Endometrial microvascular endothelial cells (primary cell): ENCODE measurements around the gene ACOX3. TPM values are rescaled to one million over a fixed set of nuclear protein-coding genes. Genes with fewer than 3 reads are reported as not detected.
"Not testable (repeated sequence)": the region's sequence is repeated elsewhere in the genome, so short reads cannot be mapped to it uniquely, and the experiment has no call there.

ENCODE experiments used
- in situ Hi-C: cut with HindIII; loops from 2 replicates; pipeline ENCODE4 v1.10.0; 2017; ENCODE audit warnings: low sequenced_read_pairs, low pct_unique_long_range_greater_than_20kb; ENCODE audit errors: inconsistent ontology term
- total RNA-seq: library from RNA; depleted of rRNA; stranded (reverse); fragments of >200 nt; gene quantifications from one replicate; pipeline ENCODE4 v1.2.3, GENCODE V29; 2015; ENCODE audit errors: inconsistent ontology term

ACOX3 gene
- total RNA-seq, 1 donor from 2014 or later = 26.0 TPM

DNA sequence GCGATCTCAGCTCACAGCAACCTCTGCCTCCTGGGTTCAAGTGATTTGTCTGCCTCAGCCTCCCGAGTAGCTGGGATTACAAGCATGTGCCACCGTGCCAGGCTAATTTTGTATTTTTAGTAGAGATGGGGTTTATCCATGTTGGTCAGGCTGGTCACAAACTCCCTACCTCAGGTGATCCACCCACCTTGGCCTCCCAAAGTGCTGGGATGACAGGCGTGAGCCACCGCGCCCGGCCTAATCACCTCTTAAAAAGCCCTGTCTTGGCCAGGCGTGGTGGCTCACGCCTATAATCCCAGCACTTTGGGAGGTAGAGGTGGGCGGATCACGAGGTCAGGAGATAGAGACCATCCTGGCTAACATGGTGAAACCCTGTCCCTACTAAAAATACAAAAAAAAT, 91.3 kb downstream of the ACOX3 start:
- in situ Hi-C loops = not testable (repeated sequence)

DNA sequence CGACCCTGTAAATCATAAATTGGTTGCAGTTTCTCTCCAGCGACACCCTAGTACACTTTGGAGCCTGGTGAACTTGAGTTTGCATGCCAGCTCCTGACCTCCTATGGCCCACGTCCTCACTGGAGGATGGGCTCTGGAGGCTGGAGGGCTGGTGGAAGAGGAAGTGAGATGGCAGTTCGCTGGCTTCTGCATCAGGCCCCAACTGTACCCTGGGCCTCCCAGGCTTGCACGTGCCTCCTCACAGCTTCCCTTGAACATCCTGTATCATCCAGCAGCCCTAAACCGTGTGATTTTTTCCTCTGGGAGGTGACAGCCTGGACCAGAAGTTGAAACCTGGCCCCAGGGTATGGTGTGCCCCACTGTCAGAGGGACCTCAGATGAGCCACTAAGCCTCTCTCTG, 92.5 kb downstream of the ACOX3 start:
- in situ Hi-C loops = no loop called here

DNA sequence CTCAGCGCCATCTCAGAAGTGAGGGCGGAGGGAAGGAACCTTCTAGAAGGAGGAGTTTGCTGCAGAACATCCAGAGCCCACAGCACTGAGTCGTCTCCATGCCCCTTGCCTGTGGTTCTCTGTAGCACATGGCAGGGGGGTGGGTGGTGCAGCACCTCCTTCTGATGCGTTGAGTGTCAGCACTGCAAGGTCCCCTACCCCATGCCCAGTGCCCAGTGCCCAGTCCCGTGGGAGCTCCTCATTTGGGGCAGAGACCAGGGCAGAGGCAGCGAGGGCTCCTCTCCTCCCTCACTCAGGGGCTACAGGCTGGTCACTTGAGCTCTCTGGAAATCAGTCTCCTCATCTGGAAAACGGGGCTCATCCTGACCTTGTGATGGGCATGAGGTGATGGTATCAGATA, 92.9 kb downstream of the ACOX3 start:
- in situ Hi-C loops = no loop called here

DNA sequence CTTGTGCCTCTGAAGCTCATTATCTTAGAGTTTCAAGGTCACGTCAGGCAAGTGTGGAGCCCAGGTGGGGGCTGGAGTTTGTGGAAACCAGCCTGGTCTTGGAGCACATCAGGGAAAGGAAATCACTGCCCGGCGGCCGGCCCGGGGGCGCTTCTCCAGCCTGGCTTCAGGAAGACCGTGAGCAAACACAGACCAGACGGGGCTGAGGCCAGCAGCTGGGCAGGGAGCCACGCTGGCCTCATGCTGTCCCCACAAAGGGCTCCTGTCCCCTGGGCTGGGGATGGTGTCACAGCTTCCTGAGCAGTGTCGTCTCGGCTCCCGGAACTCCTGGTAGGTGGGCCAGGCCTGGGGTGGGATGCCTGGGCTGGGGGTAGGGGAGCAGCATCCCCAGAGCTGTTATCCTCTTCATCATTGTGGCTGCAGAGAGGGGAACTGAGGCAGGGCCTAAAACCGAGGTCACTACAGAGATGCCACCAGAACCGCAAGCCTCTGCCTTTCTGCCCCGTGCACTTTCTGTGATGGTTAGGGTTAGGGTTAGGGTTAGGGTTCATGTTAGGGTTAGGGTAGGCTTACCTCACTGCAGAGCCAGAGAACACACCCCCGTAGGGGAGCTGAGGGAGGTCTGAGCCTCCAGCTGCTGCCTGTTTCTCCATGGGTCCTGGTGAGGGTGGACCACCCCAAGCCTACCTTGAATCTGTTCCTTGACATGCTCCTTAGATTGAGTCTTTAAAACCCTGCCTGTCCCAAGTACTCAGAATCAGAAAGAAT, 93.5 kb downstream of the ACOX3 start:
- in situ Hi-C loops = no loop called here

DNA sequence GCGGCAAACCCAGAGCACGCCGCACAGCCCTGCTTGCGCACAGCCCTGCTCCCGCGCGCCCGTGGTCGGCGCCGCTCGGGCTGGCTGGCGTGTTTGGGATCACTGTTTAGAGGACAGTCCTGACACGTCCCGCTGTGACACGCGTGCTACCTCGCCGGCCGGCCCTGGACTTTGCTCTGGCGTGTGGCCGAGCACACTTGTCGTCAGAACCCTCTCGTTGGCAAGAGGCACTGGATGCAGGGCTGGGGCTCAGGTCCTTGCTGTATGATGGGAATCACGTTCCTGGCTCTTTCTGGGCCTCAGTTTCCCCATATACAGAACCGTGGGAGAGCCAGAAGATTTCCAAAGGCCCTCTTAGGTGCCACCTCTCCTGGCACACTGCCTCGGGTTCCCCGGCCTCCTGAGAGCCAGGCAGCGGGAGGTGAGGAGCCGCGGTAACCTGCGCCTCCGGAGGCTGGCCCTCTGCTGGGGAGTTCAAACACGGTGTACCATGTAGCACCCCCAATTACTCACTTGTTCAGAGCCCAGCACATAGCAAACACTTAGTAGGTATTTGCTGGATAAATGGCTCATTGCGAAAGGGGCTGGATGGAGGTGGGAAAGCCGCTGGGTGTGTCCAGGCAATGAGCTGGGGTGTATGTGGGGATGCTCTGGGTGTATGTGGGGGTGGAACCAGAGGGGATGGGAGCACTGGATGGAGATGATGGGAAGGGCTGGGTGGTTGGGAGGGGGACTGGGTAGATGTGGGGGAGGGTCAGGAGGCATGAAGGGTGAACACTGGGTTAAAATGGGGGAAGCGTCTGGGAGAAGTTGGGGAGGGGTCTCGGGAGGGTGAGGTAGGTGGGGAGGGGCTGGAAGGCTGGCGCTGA, 94.3 kb downstream of the ACOX3 start:
- in situ Hi-C loops = no loop called here

DNA sequence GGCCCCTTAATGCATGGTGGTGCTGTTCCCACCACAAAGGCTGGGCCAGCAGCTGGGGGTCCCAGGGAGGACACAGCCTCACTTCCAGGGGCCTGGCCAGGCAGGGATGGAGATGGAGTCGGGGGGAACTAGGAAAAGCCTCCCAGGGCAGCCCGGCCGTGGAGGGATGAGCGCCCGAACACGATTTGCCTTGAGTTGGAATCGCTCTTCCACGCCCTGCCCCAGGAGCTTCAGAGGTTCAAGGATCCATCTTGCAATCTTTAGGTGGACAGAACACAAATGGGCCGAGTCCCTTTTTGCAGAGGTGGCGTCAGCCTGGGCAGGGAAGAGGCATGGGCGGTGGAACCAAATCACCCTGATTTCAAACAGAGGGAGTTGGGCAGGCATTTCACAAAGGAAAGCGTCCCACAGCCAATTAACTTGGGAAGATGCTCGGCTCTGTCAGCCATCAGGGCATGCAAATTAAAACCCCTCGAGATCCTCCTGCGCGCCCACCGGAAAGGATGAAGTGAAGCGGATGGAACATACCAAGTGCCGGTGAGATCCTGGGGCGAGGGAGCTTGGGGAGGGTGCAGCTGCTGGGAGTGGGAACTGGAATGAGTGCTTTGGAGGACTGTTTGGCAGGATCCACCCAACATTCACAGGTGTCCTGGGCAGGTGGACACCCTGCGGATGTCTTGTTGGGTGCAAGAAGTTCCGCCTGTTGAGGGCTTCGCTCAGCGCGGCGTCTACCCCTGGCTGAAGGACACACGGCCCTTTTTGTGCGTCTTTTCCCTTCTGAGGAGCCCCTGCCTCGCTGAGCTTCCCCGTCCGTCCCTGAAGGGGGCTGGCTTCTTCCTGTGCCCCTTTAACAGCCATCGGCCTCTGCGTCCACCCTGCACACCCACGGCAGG, 95.2 kb downstream of the ACOX3 start:
- in situ Hi-C loops = no loop called here

DNA sequence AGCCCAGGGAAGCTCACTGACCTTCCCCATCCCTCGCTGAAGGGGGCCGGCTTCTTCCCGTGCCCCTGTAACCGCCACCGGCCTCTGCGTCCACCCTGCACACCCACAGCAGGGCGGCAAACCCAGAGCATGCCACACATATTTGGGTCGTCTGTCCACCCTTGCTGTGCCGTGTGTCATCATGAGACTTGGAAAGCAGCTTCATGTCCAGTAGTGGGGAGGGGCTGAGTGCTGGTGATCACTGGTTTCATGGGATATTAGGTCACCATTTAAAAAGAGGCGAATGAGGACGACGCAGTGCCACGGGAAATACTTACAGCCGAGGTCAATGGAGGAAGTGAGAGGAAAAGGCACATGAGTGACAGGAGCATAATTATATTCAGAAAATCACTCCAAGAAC, 96.1 kb downstream of the ACOX3 start:
- in situ Hi-C loops = no loop called here

DNA sequence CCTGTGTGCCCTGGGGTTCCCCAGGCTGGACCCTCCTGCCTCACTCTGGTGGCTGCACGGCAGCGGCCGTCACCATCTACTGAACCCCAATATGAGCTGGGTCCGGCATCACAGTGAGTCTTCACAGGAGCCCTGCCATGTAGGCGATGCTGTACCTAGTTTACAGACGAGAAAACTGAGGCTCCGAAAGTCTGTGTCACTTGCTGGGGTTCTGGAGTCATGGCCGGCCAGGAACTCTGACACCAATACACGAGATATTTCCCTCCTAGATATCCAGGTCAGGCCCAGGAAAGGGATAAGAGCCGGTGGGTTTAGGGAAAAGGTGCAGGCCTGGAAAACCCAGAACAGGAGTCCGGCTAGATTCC, 96.6 kb downstream of the ACOX3 start:
- in situ Hi-C loops = no loop called here

DNA sequence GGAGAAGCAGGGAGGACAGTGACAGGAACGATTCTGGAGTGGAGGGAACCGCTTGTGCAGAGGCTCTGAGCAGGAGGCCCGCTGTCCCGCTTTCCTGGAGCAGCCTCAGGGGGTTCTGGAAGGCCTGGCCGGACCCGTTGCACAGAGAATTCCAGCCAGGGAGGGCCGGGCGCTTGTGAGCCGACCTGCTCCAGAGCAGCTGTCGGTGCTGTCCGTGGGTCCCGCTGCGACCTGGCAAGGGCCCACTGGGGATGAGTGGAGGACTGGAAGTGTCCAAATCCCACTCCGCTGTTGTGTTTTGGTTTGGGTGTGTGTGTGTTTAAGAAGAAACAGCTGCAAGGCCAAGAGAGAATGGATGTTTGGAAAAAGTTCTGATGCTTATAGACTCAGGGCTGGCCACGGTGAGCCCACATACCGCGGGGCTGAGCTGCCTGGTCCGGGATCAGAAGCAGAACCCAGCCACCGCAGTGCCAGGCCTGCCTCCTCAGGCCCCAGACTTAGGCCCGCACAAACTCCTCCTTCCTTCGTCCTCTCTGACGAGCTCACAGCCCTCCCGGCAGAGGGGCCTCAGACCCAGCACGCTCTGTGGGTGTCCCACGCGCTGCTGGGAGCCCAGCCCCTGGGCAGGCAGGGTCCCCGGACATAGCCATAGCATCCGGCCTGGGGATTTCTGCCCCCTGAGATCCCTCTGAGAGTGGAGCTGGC, 97.1 kb downstream of the ACOX3 start:
- in situ Hi-C loops = no loop called here

DNA sequence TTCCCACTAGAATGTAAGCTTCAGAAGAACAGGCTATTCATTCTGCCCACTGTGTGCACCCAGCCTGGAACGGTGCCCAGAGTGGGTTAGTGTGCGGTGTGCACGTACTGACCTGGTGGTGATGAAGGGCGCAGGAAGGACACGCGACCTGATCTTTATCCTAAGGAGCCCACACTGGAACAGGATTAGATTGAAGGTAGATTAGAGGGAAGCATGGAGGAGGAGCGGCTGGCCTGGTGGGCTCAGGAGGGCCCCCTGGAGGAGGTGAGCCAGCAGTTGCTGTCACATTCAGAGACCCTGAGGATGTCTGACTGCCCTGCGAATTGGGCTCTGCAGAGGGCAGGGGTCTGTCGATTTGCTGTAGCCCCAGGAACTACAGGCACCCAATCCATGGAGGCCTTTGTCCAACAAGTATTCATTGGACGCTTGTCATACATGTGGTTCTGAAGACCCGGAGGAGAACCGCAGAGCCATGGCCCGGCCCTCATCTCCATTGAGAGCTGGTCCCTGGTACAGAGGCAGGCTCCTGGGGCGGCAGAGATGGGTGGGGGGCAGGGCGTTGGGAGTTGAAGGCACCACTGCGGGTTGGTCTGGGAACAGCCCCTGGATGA, 97.8 kb downstream of the ACOX3 start:
- in situ Hi-C loops = no loop called here

DNA sequence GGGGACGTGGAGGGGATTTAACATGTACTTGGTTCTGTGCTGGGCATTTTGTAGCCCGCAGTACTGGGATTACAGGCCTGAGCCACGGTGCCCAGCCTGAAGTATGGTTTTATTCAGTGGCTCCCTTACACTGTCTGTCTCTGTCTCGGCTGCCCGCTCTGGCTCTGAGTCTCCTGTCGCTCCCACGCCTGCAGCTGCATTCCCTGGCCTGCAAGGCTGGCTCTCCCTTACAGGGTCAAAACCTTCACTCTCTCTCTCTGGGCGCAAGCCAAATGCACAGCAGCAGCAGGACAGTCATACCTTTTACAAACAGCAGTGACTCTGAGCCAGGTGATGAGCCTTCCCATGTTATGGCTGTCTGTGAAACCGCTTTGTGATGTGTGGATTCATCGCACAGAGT, 98.8 kb downstream of the ACOX3 start:
- in situ Hi-C loops = no loop called here

DNA sequence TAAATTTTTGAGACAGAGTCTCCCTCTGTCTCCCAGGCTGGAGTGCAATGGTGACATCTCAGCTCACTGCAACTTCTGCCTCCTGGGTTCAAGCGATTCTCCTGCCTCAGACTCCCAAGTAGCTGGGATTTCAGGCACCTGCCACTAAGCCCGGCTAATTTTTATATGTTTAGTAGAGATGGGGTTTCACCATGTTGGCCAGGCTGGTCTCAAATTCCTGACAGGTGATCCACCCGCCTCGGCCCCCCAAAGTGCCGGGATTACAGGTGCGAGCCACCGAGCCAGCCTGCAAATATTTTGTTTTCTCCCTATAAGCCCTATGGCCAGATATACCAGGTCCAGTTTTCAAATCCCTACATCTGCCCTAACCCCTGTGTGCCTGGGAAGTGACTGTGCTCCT, 99.2 kb downstream of the ACOX3 start:
- in situ Hi-C loops = not testable (repeated sequence)

DNA sequence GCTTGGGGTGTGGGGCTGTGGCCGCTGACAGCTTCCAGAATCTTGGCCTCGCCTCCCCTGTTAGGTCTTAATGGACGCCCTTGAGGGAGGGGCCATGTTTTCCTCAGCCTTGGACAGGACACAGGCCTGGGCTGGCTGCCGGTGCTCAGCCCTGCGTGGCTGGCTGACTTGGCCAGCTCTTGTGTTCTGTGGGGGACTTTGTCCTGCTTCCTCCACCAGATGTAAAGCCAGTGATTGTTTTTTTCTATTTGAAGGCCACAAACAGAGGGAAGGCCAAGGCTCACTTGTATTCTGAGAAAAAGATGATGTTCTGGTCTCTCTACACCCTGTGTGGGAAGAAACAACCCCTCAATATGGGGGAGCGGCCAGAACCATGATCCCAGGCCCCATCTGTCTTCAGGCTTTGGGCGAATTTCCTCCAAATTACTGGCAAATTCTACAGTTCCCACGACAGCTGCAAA, 99.7 kb downstream of the ACOX3 start:
- in situ Hi-C loops = no loop called here

DNA sequence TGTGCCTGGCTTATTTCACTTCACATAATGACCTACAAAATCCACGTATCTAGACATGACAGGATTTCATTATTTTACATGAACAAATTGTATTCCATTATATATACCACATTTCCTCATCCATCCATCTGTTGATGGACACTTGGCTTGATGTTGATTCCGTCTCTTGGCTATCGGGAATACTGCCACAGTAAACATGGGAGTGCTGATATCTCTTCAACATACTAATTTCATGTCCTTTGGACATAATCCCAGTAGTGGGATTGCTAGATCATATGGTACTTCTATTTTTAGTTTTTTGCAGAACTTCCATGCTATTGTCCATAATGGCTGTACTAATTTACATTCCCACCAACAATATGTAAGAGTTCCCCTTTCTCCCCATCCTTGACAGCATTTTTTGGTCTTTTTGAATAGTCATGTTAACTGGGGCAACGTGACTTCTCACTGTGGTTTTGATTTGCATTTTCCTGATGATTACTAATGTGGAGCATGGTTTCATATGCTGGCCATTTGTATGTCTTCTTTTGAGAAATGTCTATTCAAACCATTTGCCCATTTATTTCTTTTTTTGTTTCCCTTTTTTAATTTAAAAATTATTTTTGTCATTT, 102.1 kb downstream of the ACOX3 start:
- in situ Hi-C loops = no loop called here

DNA sequence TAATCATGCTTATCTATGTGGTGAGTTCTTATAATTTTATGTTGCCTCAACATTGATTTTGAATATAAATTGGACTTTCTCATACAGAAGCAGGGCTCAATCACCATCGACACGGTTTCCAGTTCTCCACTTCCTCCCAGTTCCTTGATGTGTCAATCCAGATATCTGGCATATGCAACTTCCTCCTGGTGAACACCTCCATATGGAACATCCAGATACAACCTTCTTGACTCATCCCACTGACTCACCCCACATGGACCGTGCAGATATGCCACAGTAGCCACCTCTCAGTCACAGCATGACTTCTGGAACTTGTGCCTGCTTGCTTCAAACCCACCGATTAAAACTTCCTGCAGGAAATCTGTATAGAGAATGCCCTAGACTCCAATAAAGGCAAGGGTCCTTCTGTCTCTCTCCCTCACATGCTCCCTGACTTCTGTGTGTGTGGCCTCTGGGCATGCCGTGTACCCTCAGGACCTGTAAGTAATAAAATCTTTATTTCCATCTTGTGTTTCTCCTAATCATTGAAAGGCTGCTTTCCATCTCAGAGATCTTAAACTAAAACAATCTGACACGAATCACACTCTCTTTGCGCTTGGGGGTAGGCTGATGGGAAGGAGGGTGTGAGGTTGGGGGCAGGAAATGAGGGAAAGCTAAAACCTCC, 104.0 kb downstream of the ACOX3 start:
- in situ Hi-C loops = no loop called here

DNA sequence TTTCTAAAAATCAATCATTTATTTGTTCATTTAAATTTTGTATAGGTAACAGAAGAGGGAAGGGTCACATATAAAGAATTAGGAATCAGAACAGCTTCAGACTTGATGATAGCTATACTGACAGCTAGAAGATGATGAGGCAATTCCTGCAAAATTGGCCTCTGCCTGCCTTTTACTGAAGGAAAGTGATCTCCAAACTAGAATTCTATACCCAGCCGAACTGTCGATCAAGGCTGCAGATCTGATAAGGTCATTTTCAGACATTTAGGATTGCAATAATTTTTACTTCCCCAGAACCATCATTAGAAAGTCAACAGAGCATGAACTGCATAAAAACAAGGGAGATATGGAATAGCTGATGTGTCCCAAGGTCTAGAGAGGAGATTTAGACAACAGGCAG, 104.7 kb downstream of the ACOX3 start:
- in situ Hi-C loops = no loop called here

DNA sequence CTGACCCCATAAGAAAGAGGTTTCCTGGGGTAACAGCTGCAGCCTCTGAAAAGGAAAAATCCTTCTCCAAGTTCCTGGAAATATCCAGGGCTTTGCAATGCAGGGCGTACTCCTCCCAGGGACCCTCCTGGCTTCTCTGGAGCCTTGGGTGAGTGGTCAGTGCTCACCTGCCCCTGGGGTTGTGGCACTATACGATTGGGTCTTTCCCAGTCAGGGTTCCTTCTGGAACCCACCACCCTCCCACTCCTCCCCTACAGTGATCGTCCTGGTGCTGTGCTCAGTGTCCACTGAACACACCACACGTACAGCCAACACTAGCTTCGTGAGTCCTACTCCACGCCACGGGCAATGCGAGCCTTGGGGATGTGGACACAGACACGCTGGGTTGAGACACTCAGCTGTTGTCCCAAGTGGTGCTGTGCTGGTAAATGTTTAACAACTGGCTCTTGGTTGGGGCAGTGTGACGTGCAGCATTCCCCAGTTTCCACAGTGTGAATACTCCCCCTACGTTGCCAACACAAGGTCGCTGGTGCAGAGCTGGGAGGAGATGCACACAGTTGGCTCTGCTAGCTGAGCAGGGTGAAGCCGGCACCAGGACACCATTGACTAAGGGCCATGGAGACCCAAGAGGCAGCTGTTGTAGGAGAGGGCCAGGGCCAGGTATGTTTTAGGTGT, 105.6 kb downstream of the ACOX3 start:
- in situ Hi-C loops = no loop called here
